HG03175 (cell line): ENCODE data around the gene OPA3.
A peak's percentile ranks its signal among the peaks of the same experiment; 100 is the strongest.
"Not testable (repeated sequence)": the region's sequence is repeated elsewhere in the genome, so short reads cannot be mapped to it uniquely, and the experiment has no call there.

Experiments used
- ATAC-seq: cut with Tn5 transposase; IDR thresholded peaks from one replicate; pipeline ENCODE4 v1.9.1; 2021; ENCODE audit warnings: mild to moderate bottlenecking, moderate library complexity; ENCODE audit not compliant: unreplicated experiment

The OPA3 gene

GRCh38 chr19:45523642-45524256, 60.9 kb downstream of the OPA3 start:
- peak; percentile 80 for ATAC-seq

DNA sequence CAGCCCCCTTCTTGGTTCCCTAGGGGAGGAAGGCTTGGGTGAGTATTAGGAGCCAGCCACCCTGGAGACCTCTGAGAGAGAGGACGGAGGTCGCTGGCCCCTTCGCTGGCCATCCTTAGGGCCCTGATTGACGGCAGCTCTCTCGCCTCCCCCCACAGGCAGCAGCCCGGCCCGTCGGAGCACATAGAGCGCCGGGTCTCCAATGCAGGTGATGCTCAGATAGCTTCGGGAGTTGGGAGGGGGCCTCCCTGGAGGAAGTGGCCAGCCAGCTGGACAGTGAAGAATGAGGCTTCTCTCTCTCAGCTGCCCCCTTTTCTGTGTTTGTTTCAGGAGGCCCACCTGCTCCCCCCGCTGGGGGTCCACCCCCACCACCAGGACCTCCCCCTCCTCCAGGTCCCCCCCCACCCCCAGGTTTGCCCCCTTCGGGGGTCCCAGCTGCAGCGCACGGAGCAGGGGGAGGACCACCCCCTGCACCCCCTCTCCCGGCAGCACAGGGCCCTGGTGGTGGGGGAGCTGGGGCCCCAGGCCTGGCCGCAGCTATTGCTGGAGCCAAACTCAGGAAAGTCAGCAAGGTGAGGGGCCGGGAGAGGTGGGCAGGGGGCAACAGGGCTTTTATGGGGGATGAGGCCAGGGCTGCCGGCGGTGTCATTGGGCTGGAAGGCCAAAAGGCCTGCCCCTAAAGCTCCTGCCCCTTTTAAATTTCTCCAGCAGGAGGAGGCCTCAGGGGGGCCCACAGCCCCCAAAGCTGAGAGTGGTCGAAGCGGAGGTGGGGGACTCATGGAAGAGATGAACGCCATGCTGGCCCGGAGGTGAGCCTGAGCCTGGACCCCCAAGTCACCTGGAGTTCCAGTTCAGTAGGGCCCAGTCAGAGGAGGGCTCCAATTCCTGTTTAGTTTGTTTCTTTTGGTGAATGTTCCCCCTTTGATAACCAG, 62.3 kb downstream of the OPA3 start:
- ATAC-seq: no peak

DNA sequence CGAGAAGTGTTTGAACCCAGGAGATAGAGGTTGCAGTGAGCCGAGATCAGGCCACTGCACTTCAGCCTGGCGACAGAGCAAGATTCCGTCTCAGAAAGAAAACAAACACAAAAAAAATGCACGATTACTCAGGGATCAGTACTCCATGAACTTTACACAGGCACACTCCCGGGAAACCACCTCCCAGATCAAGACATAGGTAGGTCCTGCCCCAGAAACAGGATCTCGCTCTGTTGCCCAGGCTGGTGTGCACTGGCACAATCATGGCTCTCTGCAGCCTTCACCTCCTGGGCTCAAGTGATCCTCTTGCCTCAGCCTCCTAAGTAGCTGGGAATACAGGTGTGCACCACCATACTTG, 66.2 kb downstream of the OPA3 start:
- no peak for ATAC-seq

DNA sequence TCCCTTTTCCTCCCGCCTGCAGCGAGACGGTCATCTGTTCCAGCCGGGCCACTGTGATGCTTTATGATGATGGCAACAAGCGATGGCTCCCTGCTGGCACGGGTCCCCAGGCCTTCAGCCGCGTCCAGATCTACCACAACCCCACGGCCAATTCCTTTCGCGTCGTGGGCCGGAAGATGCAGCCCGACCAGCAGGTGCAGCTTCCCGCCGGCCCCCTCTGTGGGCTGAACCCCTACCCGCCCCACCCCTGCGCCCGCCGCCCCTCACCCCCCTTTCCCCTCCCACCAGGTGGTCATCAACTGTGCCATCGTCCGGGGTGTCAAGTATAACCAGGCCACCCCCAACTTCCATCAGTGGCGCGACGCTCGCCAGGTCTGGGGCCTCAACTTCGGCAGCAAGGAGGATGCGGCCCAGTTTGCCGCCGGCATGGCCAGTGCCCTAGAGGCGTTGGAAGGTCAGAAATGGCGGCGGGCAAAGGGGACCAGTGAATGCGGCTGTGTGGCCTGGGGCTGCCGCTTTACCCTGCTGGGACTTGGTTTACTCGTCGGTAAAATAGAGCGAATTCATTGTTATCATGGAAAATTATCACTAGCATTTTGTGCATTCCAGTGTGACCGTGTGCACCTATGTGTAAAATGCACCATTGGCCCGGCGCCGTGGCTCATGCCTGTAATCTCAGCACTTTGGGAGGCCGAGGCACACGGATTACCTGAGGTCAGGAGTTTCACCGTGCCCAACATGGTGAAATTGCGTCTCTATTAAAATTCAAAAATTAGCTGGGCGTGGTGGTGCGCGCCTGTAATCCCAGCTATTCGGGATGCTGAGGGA, 66.7 kb downstream of the OPA3 start:
- ATAC-seq: no peak

DNA sequence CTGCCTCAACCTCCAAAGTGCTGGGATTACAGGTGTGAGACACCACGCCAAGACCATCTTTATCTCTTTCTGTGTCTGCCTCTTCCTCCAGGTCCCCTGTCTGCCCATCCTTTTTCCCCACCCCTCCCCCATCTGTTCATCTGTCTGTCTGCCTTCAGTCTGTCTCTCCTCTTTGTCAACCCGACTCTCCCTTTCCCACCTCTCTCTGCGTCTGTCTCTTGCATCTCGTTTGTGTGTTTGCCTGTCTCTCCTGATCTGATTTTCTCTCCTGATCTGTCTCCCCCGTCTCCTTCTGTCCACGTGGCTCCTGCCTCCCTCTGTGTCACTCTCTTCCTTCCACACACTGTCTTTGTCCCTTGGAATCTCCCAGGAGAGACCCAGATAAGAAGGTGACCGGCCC, 67.4 kb downstream of the OPA3 start:
- no peak for ATAC-seq

DNA sequence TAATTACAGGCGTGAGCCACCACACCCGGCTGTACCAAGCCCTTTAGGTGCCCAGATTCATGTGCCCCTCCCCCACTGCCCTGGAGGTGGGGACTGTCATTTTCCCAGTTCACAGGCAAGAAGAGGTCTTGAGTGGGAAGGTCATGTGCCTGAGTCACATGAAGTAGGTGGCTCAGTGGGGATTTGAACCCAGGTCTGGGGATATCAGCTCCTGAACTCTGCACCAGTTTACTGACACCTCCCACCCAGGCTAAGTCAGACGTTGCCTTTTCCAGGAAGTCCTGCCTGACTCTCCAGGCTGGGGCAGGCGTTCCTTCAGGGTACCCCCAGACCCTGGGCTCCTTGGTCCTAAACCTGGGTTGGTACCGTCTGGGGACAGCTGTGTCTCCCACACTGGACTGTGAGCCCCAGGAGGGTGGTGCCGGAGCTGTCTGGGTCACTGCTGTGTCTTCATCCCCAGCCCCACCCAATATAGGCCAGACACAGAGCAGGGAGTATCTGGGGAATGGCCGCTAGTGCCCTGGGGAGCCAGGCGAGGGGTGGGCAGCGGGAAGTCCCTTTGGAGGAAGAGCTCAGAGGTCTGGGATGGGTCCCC, 68.7 kb downstream of the OPA3 start:
- no peak for ATAC-seq

DNA sequence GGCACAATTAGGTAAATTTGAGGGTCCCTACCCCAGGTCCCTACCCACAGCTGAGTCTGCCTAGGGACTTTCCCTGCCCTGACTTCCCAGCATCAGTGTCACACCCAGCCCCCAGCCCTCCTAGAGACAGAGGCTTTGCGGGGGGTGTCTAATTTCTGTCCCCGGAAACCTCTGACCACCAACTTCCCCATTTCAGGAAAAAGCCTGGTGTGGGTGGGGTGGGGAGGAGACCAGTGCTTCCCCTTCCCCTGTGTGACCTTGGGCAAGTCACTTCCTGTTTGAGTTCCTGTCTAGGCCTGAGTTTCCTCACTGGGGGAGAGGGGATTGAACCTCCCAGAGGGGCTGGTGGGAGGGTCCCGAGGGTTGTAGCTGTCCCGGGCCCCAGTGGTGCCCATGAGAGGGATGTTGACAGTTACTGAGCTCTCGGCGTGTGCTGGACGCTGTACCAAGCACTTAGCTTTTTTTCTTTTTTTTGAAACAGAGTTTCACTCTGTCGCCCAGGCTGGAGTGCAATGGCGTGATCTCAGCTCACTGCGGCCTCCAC, 69.4 kb downstream of the OPA3 start:
- no peak for ATAC-seq

DNA sequence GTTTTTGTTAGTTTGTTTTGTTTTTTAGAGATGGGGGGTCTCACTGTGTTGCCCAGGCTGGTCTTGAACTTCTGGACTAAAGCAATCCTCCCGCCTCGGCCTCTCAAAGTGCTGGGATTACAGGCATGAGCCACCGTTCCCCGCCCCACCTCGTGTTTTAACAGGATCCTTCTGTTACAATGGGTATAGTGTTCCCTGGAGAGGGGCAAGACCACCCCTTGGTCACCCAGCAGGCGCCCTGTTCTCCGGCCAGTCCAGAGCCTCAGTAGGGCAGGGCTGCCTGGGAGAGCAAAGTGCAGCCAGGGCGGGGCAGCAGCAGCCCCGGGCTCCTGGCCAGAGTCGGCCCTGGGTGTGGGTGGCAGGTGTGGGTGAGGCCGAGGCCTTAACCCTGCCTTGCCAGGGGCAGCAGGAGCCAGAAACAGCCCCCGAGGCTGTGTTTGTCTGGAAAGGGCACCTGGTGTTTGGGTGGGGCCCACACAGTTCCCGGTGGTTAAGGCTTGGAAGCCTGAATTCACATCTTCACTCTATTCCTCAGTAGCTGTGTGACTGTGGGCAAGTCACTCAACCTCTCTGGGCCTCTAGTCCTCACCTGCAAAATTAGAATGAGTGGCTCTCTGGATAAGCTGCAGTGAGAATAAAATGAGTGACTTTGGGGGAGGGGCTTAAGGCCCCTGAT, 70.1 kb downstream of the OPA3 start:
- ATAC-seq: no peak

DNA sequence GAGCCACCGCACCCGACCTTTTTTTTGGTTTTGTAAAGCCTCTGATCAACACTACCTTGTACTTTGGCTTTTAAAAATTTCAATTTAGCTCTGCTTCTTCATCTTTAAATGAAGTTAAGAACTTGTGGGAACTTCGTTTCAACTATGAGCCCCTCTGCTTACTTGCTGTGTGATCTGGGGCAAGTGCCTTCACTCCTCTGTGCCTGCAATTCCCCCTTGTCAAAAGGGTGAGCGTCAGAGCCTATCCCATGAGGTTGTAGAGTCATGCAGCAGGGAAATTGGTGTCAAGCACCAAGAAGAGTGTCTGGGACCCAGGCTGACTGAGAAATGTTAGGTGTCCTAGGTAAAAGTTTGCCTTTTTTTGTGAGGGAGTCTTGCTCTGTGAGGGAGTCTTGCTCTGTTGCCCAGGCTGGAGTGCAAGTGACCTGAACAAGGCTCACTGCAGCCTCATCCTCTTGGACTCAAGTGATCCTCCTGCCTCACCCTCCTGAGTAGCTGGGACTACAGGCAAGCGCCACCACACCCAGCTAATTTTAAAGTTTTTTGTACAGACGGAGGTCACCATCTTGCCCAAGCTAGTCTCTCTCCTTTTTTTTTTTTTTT, 71.6 kb downstream of the OPA3 start:
- no peak for ATAC-seq

DNA sequence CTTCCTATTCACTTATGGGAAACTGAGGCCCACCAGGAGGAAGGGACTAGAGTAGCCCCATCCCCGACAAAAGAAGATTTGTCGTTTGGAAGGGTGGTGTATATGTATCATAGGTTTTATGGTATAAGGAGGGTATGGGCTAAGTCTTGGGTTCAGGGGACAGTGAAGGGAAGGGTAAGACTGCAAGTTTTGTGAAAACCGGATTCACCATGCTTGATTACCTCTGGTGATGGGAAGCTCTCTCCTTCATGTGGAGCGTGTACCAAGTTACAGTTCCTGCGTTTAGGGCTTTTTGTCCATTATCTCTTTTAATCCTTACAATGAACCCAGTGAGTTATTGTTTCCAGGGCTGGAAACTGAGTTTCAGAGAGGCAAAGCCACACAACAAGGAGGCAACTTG, 73.5 kb downstream of the OPA3 start:
- no peak for ATAC-seq

- ATAC-seq: not testable (repeated sequence)
These were observed 74.2 kb downstream of the OPA3 start for GRCh38 chr19:45510352-45510751.

- ATAC-seq: no peak
These were observed 74.9 kb downstream of the OPA3 start for GRCh38 chr19:45509692-45510015.

GRCh38 chr19:45508861-45509691, 75.5 kb downstream of the OPA3 start:
- peak; percentile 28 for ATAC-seq

DNA sequence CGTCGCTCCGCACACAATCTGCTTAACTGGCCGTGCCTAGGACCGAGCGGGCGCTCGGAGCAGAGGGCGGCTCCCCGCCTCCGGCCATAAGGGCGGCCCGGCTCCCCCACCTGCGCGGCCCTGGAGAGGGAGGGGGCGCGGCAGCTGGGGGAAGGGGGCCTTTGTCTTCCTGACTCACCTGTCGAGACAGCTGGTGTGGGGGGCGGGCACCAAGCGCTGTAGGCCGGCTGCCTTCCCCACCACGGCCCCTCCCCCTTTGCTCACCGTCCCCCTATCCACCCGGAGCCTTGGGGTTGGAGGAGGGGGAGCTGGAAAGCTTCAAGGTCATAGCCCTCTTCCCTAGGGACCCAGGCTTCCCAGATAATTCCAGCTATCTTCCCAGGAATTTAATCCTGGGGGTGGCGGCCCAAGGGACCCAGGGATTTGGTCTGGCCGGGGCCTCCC, 76.2 kb downstream of the OPA3 start:
- ATAC-seq: no peak

- no peak for ATAC-seq
These were observed 76.7 kb downstream of the OPA3 start for GRCh38 chr19:45507872-45508416.

GRCh38 chr19:45506989-45507871, 77.4 kb downstream of the OPA3 start, which contains the start of gene VASP:
TSS of gene VASP (plus strand) at chr19:45507479. CDS start at chr19:45507772, 293 bp downstream.
- ATAC-seq: peak; percentile 43

DNA sequence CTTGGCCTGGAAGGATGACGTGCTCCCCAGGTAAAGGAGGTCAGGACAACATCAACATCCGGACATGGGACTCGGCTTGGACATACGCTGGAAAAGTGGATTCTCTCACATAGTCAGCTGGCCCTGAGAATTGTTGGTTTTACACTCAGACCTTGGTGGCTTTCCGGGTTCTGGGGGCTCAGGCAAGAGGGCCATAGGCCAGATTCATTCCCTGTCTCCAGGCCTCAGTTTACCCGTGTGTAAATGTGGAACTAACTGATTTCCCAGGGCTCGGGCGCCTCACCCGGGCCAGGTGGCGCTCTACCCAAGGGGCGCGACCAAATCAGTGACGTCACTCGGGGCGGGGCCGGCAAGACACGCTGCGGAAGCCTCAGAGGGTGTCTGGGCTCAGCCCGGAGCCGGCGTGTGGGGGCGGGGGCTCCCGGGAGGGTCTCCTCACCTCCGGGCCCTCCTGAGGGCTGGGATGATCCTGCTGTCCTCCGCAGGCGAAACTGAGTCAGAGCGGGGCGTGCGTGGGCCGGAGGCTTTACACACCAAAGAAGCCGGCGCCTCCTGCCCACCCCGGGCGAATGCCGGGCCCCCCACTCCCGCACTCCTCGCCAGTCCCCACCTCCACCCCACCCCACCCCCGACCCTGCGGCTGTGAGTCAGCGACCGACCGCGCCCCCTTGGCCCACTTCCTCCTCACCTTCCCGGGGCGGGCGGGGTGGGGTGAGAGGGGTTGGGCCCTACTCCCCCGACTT, 78.2 kb downstream of the OPA3 start:
- peak; percentile 58 for ATAC-seq
